ENCODE results near the gene DPH1.

GRCh38 chr17:2002767-2003329 is 27.1 kb upstream of the DPH1 start:
- TF ChIP-seq CTCF (IDR thresholded peaks at IDR 0.05) (no peak), POLR2A (IDR thresholded peaks at IDR 0.05) (no peak), EP300 (IDR thresholded peaks at IDR 0.05) (no peak)

All from ovary (tissue), 3 donors.